ENCODE results near the gene RAD51B.

DNA sequence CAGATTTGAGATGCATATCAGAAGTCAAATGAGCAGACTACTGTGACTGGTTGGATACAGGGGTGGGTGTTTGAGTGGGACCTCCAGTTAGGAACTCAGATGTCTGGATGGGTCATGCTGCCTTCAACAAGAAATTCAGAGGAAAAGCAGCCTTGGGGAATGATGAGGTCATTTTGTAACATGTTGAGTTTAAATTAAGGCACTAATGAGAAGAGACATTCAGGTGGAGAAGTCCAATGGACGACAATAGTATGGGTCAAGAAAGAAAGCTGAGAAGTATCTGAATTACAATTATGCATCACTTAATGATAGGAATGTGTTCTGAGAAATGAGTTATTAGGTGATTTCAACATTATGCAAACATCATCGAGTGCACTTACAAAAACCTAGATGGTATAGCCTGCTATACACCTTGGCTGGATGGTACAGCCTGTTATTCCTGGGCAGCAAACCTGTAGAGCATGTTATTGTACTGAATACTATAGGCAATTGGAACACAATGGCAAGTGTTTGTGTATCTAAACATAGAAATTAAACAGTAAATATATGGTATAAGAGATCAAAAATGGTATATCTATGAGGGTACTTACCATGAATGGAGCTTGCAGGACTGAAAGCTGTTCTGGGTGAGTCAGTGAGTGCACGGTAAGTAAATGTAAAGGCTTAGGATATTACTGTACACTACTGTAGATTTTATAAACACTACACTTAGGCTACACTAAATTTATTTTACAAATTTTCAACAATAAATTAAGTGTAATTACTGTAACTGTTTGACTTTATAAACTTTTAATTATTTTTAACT is 414.7 kb downstream of the RAD51B start:
- TF ChIP-seq, protein P1, sequence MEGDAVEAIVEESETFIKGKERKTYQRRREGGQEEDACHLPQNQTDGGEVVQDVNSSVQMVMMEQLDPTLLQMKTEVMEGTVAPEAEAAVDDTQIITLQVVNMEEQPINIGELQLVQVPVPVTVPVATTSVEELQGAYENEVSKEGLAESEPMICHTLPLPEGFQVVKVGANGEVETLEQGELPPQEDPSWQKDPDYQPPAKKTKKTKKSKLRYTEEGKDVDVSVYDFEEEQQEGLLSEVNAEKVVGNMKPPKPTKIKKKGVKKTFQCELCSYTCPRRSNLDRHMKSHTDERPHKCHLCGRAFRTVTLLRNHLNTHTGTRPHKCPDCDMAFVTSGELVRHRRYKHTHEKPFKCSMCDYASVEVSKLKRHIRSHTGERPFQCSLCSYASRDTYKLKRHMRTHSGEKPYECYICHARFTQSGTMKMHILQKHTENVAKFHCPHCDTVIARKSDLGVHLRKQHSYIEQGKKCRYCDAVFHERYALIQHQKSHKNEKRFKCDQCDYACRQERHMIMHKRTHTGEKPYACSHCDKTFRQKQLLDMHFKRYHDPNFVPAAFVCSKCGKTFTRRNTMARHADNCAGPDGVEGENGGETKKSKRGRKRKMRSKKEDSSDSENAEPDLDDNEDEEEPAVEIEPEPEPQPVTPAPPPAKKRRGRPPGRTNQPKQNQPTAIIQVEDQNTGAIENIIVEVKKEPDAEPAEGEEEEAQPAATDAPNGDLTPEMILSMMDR (conservative IDR thresholded peaks at IDR 0.05 in 1 of 2, IDR thresholded peaks at IDR 0.05 in 1 of 2; ENCODE audit: low read depth in 1 of 2, low read length in 2 of 2): no peak
- TF ChIP-seq EZH2 (IDR thresholded peaks at IDR 0.05; ENCODE audit: low read length, missing control alignments): no peak
